Cardiac fibroblast (primary cell): ENCODE results near the gene PDZD2.
A peak's percentile ranks its signal among the peaks of the same experiment; 100 is the strongest.

Experiments
- DNase-seq, 2 donors: peaks; one replicate each; pipeline versions ENCODE4 v3.0.0 to v3.0.0-alpha.2; 2010; ENCODE audit warnings: low read depth in 2 of 2
- H3K4me3 ChIP-seq, 2 donors: replicated peaks in 1 of 2; 1 replicate in 1 of 2; 2 replicates in 1 of 2; pipeline ENCODE4 v1.5.1; 2011; ENCODE audit warnings: low read depth in 2 of 2, low read length in 2 of 2, mild to moderate bottlenecking in 2 of 2, moderate library complexity in 1 of 2
- CTCF ChIP-seq: IDR thresholded peaks from one replicate; pipeline ENCODE4 v1.5.1; 2011; ENCODE audit warnings: low read depth, mild to moderate bottlenecking, low read length, inconsistent platforms

Gene PDZD2

GRCh38 chr5:31711935-31712592 is 73.1 kb downstream of the PDZD2 start:
- no peak for DNase-seq

GRCh38 chr5:31717561-31717960 is 78.6 kb downstream of the PDZD2 start:
- DNase-seq, result no peak
- no peak for TF ChIP-seq CTCF
- H3K4me3 ChIP-seq, result no peak overlapping the region

More at GRCh38 chr5:31711935-31712592, 73.1 kb downstream of the PDZD2 start:
- H3K4me3 ChIP-seq, result no peak overlapping the region
- TF ChIP-seq CTCF, result no peak

- DNase-seq, result peak in 1 of 2 donors; percentile 21
- TF ChIP-seq CTCF, result no peak
- no peak overlapping the region for H3K4me3 ChIP-seq
Observed at GRCh38 chr5:31720004-31720403, 81.1 kb downstream of the PDZD2 start.

- no peak for DNase-seq
- TF ChIP-seq CTCF, result no peak
- no peak overlapping the region for H3K4me3 ChIP-seq
Observed at GRCh38 chr5:31720811-31721345, 81.9 kb downstream of the PDZD2 start.

- no peak for DNase-seq
- H3K4me3 ChIP-seq, result no peak overlapping the region
- no peak for TF ChIP-seq CTCF
Observed at GRCh38 chr5:31722111-31722510, 83.2 kb downstream of the PDZD2 start.

- no peak overlapping the region for H3K4me3 ChIP-seq
- no peak for TF ChIP-seq CTCF
- no peak for DNase-seq
Observed at GRCh38 chr5:31725996-31726395, 87.1 kb downstream of the PDZD2 start.

- DNase-seq, result no peak
- H3K4me3 ChIP-seq, result no peak overlapping the region
- no peak for TF ChIP-seq CTCF
Observed at GRCh38 chr5:31726952-31727351, 88.0 kb downstream of the PDZD2 start.
